GM19043 (cell line): ENCODE measurements around the gene GMEB1.
"Not testable (repeated sequence)": the region's sequence is repeated elsewhere in the genome, so short reads cannot be mapped to it uniquely, and the experiment has no call there.

Source experiments
- ATAC-seq: cut with Tn5 transposase; IDR thresholded peaks from one replicate; pipeline ENCODE4 v1.9.1; 2021; ENCODE audit warnings: low read depth; ENCODE audit not compliant: unreplicated experiment

The GMEB1 gene

DNA sequence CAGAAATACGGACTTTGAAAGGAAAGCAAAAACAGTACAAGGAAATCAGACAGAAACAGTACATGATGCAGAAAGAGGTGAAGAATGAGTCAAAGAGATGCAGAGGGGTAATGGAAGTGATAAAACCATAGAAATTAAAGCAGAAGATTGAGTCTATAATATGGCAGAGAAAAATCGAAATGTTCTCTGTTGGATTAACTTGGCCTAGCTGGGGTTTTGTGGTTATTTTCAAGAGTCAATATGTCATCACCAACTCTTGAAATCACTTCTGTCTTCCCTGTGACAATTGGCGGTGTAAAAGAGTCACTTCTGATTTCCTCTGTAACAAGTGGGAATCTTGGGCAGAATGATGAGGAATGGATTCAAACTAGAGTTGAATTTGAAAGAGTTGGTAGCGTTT lies 75.6 kb downstream of the GMEB1 start:
- no peak for ATAC-seq

GRCh38 chr1:28745653-28746173 lies 77.1 kb downstream of the GMEB1 start:
- ATAC-seq = no peak

DNA sequence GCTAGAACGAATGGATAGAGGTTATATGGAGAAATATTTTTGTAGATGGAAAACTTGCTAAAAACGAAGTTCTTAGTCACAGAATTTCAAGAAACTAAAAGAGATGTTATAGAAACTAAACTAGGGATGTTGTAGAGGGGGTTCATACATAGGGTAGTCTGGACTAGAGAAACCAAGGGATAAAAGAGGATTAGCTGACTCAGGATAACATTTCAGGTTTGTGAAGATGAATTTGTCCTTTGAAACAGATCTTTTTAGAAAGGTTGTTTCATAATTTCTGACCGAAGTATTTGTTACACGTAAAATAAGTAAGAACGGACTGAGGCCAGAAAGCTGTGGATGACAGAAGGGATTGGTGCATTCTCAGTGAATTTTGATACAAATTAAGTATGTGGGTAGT lies 81.7 kb downstream of the GMEB1 start:
- no peak for ATAC-seq

DNA sequence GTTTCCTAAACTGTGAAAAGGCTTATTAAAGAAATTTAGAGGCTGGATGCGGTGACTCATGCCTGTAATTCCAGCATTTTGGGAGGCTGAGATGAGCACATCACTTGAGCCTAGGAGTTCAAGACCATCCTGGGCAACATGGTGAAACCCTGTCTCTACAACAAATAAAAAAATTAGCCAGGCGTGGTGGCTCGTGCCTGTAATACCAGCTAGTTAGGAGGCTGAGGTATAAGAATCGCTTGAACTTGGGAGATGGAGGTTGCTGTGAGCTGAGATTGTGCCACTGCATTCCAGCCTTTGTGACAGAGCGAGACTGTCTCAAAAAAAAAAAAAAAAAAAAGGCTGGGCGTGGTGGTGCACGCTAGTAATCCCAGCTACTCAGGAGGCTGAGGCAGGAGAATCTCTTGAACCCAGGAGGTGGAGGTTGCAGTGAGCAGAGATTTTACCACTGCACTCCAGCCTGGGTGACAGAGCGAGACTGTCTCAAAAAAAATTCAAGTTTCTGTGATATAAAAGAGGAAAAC lies 82.2 kb downstream of the GMEB1 start:
- not testable (repeated sequence) for ATAC-seq

- no peak for ATAC-seq
Observed at GRCh38 chr1:28751315-28752060, 82.9 kb downstream of the GMEB1 start.

DNA sequence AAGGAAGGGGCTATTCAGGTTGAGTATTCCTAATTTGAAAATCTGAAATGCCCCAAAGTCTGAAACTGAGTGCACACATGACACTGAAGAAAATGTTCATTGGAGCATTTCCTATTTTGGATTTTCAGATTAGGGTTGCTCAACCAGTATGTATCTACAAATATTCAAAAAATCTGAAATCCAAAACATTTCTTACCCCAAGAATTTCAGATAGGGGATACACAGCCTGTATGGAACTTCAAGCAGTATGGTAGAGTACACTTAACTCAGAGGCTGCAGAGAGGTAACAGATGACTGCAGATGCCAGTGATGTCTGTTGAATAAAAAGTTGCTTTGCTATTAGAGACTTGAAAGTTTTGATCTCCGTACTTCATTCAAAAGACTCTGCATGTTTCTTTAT lies 87.1 kb downstream of the GMEB1 start:
- ATAC-seq = no peak

- ATAC-seq = no peak
Observed at GRCh38 chr1:28756846-28757245, 88.3 kb downstream of the GMEB1 start.

DNA sequence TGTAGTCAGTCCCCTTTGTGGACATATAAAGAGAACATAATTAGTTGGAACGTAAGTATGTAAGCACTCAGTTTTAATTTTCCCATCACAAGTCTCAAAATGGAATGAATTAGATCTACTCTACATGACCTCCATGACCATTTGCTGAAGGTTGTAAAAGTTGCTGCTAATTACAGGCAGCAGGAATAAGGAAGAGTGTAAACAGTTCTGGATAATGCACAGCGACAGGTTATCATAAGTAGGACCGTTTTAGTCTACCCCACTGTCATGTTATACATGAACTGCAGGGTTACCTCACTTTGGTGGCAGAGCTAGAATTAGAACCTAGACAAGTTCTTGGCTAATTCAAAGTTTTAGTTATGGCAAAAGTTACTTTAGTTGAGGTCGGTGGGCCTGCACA lies 89.8 kb downstream of the GMEB1 start:
- ATAC-seq = no peak

DNA sequence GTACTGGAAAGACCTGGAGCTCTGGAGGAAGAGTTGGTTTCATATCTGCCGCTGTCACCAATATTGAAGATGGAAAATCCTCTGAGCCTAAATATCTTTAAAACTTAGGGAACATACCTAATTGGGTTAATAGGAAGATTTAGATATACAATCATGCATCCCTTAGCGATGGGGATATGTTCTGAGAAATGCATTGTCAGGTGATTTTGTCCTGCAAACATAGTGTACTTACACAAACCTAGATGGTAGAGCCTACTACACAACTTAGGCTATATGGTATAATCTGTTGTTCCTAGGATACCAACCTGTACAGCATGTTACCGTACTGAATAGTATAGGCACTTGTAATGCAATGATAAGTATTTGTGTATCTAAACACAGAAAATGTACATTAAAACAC lies 90.7 kb downstream of the GMEB1 start:
- no peak for ATAC-seq

- no peak for ATAC-seq
Observed at GRCh38 chr1:28761189-28761588, 92.6 kb downstream of the GMEB1 start.

- ATAC-seq = no peak
Observed at GRCh38 chr1:28766532-28767183, 98.1 kb downstream of the GMEB1 start.
